NCI-H2081 treated with DMSO at 0.1 percent for 48 hours (cell line): ENCODE data around the gene MRPS15.
"Not testable (repeated sequence)": the region's sequence is repeated elsewhere in the genome, so short reads cannot be mapped to it uniquely, and the experiment has no call there.

Experiments
- DNase-seq: peaks from one replicate; lab custom pipeline; 2025; lab: John Stamatoyannopoulos, UW

The MRPS15 gene

GRCh38 chr1:36463803-36464604 lies at the start of gene MRPS15:
Gene MRPS15 (minus strand): TSS chr1:36464384. CDS start chr1:36464275, 109 bp downstream.
- DNase-seq, result peak; percentile 89

DNA sequence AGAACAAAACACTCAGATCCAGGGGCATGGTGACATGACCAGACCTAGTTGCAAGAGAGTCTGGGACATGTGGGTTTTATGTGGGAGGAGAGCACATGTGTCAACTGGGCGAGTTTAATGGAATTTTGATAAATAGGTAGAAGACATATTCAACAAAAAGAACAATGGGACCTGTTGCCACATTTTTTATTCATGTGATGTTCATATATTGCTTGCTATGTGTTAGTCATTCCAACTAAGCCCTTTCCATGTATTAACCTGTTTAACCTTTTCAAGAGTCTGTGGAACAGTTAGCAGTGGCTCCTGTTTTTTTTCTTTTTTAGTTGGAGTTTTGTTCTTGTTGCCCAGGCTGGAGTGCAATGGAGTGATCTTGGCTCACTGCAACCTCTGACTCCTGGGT lies 48.7 kb upstream of the MRPS15 start:
- no peak for DNase-seq

DNA sequence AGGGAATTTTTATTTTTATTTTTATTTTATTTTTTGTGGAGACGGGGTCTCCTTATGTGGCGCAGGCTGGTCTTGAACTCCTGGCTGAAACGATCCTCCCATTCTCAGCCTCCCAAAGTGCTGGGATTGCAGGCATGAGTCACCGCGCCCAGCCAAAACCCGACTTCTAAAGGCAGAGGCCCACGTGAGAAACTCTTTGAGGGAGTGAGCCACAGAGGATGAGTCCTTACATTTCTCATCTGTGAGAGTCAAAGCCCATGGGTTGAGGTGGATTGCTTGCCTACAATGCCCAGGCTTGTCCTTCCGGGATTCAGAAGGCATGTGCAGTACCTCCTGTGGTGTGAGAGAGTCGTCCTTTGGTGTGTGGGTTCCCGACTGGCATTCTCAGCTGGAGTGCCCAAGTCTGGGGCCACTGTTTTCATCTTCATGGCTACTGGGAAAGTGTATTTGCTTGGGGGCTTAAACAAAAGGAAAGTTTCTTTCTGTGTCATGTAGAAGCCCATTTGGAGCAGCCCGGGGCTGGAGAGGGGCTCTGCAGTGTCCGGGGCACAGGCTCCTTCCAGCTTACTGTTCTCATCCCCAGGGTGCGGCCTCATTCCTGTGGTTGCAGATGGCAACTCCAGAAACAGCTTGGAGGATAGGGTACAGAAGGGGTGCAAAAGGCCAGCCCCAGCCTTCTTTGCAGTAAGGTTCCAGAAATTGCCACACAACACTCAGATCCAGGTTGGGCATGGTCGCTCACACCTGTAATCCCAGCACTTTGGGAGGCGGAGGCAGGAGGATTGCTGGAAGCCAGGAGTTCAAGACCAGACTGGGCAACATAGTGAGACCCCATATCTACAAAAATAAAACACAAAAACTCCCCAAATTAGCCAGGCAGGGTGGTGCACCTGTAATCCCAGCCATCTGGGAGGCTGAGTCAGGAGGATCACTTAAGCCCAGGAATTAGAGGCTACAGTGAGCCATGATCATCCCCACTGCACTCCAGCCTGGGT lies 47.9 kb upstream of the MRPS15 start:
- no peak for DNase-seq

GRCh38 chr1:36511220-36511619 lies 47.0 kb upstream of the MRPS15 start:
- not testable (repeated sequence) for DNase-seq

- no peak for DNase-seq
Observed at GRCh38 chr1:36510418-36510817, 46.2 kb upstream of the MRPS15 start.

DNA sequence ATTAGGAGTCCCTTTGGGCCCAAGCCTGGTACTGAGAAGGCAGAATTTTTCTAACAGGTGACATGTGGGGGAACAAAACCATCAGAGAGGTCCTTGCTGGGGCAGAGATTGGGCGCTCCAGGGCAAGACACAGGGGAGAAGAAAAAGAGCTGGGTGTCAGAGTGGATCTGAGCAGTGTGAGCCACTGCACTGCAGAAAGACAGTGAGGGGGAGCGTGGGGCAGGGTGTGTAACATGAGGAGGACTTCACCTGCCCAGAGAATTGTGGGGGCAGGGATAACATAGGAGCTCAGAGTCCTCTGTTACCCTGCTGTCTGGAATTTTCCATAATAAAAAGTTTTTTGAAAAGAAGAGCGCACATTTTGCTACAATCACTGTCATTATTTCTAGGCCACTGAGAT lies 44.1 kb upstream of the MRPS15 start:
- no peak for DNase-seq

GRCh38 chr1:36506276-36506920 lies 42.2 kb upstream of the MRPS15 start:
- DNase-seq, result no peak

GRCh38 chr1:36503733-36504132 lies 39.5 kb upstream of the MRPS15 start:
- no peak for DNase-seq

GRCh38 chr1:36503159-36503558 lies 39.0 kb upstream of the MRPS15 start:
- no peak for DNase-seq

DNA sequence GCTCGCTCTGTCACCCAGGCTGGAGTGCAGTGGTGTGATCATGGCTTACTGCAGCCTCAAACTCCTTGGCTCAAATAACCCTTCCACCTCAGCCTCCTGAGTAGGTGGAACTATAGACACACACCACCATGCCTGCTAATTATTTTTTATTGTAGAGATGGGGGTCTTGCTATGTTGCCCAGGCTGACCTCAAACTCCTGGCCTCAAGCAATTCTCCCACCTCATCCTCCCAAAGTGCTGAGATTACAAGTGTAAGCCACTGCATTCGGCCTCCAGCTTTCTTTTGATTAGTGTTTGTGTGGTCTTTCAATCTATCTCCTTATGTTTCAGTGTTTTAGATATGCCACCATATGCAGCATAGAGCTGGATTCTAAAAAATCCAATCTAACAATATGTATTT lies 38.4 kb upstream of the MRPS15 start:
- DNase-seq, result no peak

GRCh38 chr1:36501911-36502310 lies 37.7 kb upstream of the MRPS15 start:
- not testable (repeated sequence) for DNase-seq

DNA sequence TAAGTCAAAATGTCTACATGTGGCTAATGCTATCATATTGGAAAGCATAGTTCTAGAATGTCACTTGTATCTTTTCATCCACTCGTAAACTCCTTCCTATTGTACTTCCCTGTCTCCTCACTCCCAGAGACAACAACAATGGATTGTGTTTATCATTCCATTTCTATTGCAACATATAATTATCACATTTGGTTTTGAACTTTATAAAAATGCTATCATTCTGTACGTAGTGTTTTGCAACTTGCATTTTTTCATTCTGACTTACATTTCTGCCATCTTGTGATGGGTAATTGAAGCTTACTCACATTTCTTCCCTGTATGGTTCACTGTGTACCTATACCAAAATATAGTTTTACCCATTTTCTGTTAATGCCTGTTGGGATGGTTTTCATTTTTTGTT lies 33.0 kb upstream of the MRPS15 start:
- DNase-seq, result no peak

- DNase-seq, result no peak
Observed at GRCh38 chr1:36494971-36495370, 30.8 kb upstream of the MRPS15 start.

- DNase-seq, result no peak
Observed at GRCh38 chr1:36493524-36493923, 29.3 kb upstream of the MRPS15 start.

DNA sequence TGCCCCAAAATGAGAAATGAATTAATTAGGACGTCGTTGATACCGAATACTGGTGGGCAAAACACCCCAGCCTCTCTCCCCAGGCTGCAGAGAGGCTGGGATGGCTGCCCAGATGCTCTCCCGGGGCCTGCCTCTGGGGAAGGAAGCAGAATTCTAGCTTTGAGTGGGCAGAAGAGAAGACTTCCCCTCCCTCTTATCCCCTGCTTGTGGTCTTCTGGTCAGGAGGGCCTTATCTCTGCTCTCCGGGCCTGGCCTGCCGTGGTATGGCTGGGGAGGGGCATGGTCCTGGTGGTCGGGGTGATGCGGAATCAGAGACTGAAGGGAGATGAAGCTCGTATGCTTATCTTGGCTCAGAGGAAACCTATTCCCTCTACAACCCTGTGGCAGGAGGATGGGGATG lies 28.3 kb upstream of the MRPS15 start:
- DNase-seq, result no peak

- not testable (repeated sequence) for DNase-seq
Observed at GRCh38 chr1:36489258-36490051, 25.3 kb upstream of the MRPS15 start.

DNA sequence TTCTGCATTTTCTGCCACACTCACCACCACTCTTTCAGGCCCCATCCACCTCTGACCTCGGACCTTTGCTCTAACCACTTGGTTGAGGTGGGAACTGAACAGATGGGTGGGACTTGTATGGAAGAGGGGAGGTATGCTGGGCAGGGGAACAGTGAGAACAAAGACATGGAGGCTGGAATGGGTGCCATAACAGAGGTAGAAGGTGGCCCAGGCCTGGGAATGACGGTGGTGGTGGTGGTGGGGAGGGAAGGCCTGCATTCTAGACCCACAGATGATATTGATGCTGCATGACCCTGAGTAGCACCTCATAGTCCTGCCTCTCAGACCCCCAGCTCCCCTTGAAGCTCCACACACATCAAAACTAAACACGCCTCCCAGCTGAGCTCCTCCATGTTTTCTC lies 23.7 kb upstream of the MRPS15 start:
- DNase-seq, result no peak

DNA sequence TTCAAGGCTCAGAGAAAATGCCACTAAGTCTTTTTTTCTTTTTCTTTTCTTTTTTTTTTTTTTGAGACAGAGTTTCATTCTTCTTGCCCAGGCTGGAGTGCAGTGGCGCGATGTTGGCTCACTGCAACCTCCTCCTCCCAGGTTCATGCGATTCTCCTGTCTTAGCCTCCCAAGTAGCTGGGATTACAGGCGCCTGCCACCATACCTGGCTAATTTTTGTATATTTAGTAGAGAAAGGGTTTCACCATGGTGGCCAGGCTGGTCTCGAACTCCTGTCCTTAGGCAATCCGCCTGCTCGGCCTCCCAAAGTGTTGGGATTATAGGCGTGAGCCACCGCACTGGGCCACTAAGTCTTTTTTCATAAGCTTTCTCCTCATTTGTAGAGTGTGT lies 23.1 kb upstream of the MRPS15 start:
- not testable (repeated sequence) for DNase-seq

- no peak for DNase-seq
Observed at GRCh38 chr1:36486439-36487335, 22.5 kb upstream of the MRPS15 start.

GRCh38 chr1:36486093-36486438 lies 21.9 kb upstream of the MRPS15 start:
- DNase-seq, result no peak

- no peak for DNase-seq
Observed at GRCh38 chr1:36484099-36484498, 19.9 kb upstream of the MRPS15 start.
